Activated CD4-positive, CD25-positive, alpha-beta regulatory T cell treated with anti-CD3 and anti-CD28 coated beads, Interleukin-2, amount 50 U/mL, for 16 hours (primary cell): ENCODE measurements around the gene ABCF2.

Experiments used
- DNase-seq: peaks from one replicate; pipeline ENCODE4 v3.0.0-alpha.2; 2020; ENCODE audit warnings: low read depth, low spot score

Gene ABCF2

GRCh38 chr7:151195616-151196450, 31.2 kb downstream of the ABCF2 start:
- DNase-seq: no peak

GRCh38 chr7:151194188-151194587, 32.8 kb downstream of the ABCF2 start:
- DNase-seq: no peak

- no peak for DNase-seq
Observed at GRCh38 chr7:151193203-151193978, 33.6 kb downstream of the ABCF2 start.

- DNase-seq: no peak
Observed at GRCh38 chr7:151192002-151192539, 34.9 kb downstream of the ABCF2 start.

- no peak for DNase-seq
Observed at GRCh38 chr7:151191544-151191943, 35.5 kb downstream of the ABCF2 start.

GRCh38 chr7:151189038-151189437, 38.0 kb downstream of the ABCF2 start:
- no peak for DNase-seq

- no peak for DNase-seq
Observed at GRCh38 chr7:151188252-151188542, 38.8 kb downstream of the ABCF2 start.

- DNase-seq: no peak
Observed at GRCh38 chr7:151187409-151188251, 39.4 kb downstream of the ABCF2 start.

GRCh38 chr7:151186640-151187408, 40.2 kb downstream of the ABCF2 start, which contains the start of gene ASB10:
Gene ASB10, minus strand, starts transcription at chr7:151187250. Its CDS starts 120 bp downstream, at chr7:151187130.
- DNase-seq: no peak

- DNase-seq: no peak
Observed at GRCh38 chr7:151185762-151186639, 41.0 kb downstream of the ABCF2 start.

GRCh38 chr7:151181011-151181431, 46.0 kb downstream of the ABCF2 start:
- no peak for DNase-seq

GRCh38 chr7:151179946-151180345, 47.1 kb downstream of the ABCF2 start:
- no peak for DNase-seq

- no peak for DNase-seq
Observed at GRCh38 chr7:151179287-151179860, 47.6 kb downstream of the ABCF2 start.

GRCh38 chr7:151178831-151179230, 48.2 kb downstream of the ABCF2 start:
- no peak for DNase-seq

- no peak for DNase-seq
Observed at GRCh38 chr7:151178236-151178635, 48.8 kb downstream of the ABCF2 start.

GRCh38 chr7:151177310-151177709, 49.7 kb downstream of the ABCF2 start:
- no peak for DNase-seq

GRCh38 chr7:151176401-151176800, 50.6 kb downstream of the ABCF2 start:
- no peak for DNase-seq

GRCh38 chr7:151175793-151176311, 51.2 kb downstream of the ABCF2 start:
- DNase-seq: no peak

GRCh38 chr7:151175047-151175792, 51.8 kb downstream of the ABCF2 start:
- no peak for DNase-seq
